Posterior cingulate gyrus (tissue), 11 donors: Measurements from ENCODE around the gene RBP3.

Experiments
- DNase-seq, 10 donors: peaks; one replicate each; pipeline versions ENCODE4 v3.0.0 to v3.0.0-alpha.2; 2020 to 2021; ENCODE audit warnings: mixed read lengths in 3 of 10
- intact Hi-C: fragments of 100-400 bp; cut with DNase I; formaldehyde crosslinking; loops from one replicate; pipeline ENCODE4 v1.15.1; 2023

The RBP3 gene

DNA sequence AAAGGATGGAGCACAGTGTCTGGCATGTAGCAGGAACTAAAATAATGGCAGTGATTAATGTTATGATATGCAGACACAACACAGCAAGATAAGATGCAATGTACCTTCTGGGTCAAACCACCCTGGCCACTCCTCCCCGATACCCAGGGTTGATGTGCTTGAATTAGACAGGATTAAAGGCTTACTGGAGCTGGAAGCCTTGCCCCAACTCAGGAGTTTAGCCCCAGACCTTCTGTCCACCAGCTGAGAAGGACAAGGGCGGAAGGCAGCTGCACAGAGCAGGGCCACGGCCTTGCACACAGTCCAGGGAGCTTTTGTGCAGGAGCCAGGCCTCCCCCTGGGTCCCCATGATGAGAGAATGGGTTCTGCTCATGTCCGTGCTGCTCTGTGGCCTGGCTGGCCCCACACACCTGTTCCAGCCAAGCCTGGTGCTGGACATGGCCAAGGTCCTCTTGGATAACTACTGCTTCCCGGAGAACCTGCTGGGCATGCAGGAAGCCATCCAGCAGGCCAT, at the start of gene RBP3:
Gene RBP3, plus strand, starts transcription at position 226 of the 514 bp plus-strand sequence. Its CDS starts 122 bp downstream, at position 348.
- intact Hi-C loops: no loop called here
- peak in 1 of 10 donors; percentile 60 for DNase-seq

DNA sequence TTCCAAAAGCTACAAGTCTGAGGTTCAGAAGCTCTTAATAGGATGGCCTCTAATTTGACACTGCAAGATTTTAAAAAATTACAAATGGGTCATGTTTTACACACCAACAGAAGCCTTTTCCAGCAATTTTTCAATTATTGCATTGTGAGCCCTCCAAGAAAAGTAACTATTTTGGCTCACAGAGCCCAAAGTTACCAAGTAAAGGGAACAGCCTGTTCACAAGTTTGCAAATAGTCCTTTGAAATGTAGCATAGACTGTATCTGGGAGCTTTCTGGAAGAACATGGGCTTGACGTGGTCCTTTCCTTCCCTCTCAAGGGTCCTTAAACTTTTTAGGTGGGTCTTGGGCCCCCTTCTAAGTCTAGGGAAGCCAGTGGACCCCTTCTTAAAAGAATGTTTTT, 49.4 kb upstream of the RBP3 start:
- DNase-seq: no peak
- intact Hi-C loops: no loop called here

GRCh38 chr10:47299611-47300428, 48.3 kb upstream of the RBP3 start, which contains the start of gene GDF10:
Gene GDF10, plus strand, starts transcription at chr10:47300197. Its CDS starts 455 bp downstream, at chr10:47300652.
- peak in 2 of 10 donors; percentile 74 to 89 for DNase-seq
- intact Hi-C loops: no loop called here

GRCh38 chr10:47300429-47300931, 47.7 kb upstream of the RBP3 start:
- peak in 2 of 10 donors; percentile 75 to 83 for DNase-seq
- intact Hi-C loops: no loop called here

GRCh38 chr10:47301833-47302232, 46.3 kb upstream of the RBP3 start:
- intact Hi-C loops: no loop called here

GRCh38 chr10:47303105-47303504, 45.1 kb upstream of the RBP3 start:
- intact Hi-C loops: no loop called here
- peak in 2 of 10 donors; percentile 57 to 73 for DNase-seq

More at GRCh38 chr10:47301833-47302232, 46.3 kb upstream of the RBP3 start:
- DNase-seq: peak in 2 of 10 donors; percentile 39 to 59

- intact Hi-C loops: no loop called here
- DNase-seq: peak in 1 of 10 donors; percentile 7
Observed at GRCh38 chr10:47303866-47304265, 44.3 kb upstream of the RBP3 start.

DNA sequence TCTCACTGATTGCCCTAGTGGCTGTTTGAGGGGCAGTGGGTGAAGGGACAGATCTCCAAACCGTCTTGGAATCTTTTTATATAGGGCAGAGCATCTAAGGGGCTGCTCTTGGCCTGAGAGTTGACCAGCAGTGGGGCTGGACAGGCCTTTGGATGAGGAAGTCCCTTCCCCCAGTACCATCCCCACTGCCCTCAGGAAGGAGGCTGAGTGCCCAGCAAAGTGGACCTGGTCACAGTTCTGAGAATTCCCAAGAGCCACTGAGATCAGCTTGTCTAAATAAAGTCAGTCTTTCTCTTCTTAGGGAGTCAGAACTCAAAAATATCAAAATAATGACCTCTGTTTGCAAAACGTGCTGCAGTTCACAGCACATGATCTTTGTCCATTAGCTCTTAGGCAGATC, 42.6 kb upstream of the RBP3 start:
- DNase-seq: peak in 1 of 10 donors; percentile 27
- intact Hi-C loops: no loop called here

DNA sequence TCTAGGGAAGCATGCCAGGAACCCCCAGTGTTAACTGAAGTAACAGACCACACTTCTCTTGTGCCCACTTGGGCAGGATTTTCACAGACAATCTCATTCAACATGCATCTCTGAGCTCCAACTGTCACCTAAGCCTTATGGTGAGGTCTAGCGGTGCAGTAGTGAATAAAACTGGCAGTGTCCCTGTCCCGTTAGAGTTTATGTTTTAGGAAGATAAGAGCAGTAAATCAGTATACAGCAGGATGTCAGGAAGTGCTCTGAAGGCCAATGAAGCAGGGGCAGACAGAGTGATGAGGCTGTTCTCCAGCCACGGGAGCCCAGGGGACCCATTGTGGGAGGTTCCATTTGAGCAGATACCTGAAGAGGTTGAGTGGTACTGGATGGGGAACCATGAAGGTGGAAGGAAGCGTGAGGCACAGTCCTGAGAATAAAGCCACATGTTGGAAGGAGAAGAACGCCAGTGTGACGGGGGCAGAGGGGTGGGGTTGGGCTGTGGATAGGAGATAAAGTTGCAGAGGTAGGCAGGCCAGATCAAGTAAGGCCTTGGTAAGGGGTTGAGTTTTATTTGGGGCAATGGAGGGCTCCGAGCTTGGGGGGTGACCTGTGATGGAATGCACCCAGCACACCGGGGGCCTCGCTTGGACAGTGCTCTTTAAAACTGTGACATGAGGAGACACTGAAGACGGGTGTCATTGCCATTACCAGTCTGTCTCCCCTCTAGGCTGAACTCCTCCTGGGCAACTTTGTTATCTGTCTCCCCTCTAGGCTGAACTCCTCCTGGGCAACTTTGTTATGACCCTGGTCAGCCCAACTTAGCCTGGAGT, 41.6 kb upstream of the RBP3 start:
- intact Hi-C loops: no loop called here
- peak in 2 of 10 donors; percentile 4 to 22 for DNase-seq

DNA sequence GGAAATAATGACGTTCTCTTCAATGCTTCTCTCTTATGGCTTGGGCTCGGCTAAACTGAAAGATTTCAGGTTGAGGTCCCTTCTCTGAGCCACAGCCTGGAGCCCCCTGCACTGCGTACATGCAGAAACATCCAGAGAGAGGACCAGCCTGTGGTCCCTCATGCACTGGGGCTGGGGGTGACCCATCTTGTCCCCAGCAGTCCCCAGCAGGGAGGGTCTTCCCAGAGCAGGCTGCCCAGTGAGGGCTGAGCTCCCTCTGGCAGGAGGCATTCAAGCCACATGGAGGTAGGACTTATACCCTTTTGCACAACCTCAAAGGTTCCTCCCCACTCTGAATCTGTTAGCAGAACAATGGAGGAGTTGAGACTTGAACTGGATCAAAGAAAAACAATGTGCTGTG, 40.8 kb upstream of the RBP3 start:
- intact Hi-C loops: no loop called here
- DNase-seq: peak in 3 of 10 donors; percentile 25 to 49 (median 46)

DNA sequence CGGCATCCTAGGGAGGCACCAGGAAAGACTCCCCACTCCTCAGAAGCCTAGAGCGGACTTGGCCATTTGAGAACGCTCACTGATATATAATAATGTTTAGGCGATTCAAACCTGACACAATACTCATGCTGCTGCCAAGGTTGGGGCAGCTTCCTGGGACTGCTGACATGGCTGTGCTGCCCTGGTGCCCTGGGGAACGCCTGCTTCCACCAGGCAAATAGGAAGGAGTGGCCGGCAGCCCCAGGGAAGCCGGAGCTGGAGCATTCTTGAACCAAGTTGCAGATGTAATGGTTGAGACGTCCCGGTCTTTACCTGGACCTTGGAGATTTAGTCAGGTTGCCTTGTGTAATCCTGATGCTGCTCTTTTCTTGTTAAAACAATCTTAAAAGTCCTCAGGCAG, 39.4 kb upstream of the RBP3 start:
- intact Hi-C loops: no loop called here

DNA sequence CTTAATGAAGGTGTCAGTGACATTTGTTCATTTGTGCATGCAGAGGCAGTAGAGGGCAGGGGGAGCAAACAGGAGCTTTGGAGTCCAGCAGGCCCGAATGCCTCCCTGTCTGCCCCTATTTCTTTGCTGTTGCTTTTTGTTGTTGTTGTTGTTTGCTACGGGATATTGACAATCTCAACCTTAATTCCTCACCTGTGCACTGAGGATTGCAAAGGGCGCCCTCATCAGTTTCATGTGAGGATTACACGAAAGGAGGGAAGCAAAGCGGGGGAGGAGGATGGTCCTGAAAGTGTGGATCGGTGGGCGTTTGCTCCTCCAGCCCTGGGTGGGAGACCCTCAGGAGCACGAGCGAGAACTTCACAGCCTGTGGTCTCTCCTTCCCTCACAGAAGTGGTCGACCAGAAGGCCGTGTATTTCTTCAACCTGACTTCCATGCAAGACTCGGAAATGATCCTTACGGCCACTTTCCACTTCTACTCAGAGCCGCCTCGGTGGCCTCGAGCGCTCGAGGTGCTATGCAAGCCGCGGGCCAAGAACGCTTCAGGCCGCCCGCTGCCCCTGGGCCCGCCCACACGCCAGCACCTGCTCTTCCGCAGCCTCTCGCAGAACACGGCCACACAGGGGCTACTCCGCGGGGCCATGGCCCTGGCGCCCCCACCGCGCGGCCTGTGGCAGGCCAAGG, 38.6 kb upstream of the RBP3 start:
- intact Hi-C loops: no loop called here
- DNase-seq: peak in 2 of 10 donors; percentile 18 to 46

More for the DNA sequence above, 39.4 kb upstream of the RBP3 start:
- DNase-seq: peak in 3 of 10 donors; percentile 25 to 66 (median 47)

GRCh38 chr10:47310090-47310505, 38.1 kb upstream of the RBP3 start:
- DNase-seq: peak in 2 of 10 donors; percentile 72 to 79
- intact Hi-C loops: no loop called here

DNA sequence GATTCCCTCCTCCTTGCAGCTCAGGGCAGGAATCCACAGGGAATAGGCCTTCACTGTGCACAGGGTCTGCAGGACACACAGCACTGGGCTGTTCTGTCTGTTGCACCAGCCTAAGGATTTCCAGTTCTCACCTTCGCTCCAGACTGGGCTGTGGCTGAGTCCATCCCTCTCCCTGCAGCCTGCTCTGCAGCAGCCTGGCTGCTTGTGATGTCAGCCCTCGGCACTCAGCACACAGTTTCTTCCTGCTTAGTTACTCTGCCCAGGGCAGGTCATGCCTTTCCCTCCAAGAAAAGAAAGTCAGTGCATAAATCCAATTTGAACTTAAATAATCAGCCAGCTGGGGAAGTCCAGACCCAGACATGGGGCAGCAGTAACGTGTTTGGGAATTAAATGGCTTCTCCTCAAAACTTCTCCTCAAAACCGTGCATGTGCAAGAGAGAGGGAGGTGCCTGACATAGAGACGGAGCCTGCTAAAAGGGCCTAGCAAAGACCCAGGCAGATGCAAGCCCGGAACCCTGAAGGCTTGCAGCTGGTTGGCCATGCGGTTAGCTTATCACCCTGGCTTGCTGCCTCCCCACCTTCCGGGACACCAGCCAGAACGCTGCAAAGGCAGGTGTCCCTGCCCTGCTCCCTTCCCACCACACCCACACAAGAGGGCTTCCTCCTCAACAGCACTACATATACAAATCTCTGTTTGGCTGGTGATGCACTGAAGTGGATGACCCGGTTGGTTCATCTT, 36.8 kb upstream of the RBP3 start:
- intact Hi-C loops: no loop called here
- DNase-seq: peak in 2 of 10 donors; percentile 56 to 78

DNA sequence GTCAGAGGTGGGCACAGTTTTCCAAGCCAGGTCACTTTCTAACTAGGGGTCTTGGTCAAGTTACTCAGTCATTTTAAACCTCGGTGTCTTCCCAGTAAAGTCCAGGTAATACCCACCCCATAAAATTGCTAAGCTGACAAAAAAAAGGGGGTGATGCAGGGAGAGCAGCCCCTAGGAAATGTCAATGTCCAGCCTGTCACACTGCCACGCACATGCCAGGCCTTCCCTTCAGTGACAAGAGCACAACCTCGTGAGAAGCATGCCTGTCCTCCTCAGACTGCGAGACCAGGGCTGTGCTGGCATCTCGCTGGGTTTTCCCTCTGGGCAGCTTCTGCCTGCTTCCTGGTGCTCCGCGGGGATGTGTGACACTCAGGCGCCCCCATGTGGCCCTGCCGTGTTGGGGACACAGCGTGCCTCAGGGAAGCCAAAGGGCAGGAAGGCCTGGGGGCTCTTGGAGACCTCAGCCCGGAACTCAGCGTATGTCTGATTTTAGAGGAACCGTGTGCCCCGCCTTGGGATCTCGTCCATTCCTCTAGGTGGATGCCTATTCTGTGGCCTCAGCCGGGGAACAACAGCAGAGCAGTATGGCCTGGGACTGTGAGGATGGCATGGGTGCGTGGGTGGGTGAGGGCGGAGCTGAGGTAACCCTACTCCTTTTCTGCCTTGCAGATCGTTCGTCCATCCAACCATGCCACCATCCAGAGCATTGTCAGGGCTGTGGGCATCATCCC, 36.1 kb upstream of the RBP3 start:
- DNase-seq: peak; percentile 70 to 98 (median 89)
- intact Hi-C loops: loop anchor here (1.0 kb wide), 1 partner anchor 288 kb away; no protein-coding TSS in a partner anchor

DNA sequence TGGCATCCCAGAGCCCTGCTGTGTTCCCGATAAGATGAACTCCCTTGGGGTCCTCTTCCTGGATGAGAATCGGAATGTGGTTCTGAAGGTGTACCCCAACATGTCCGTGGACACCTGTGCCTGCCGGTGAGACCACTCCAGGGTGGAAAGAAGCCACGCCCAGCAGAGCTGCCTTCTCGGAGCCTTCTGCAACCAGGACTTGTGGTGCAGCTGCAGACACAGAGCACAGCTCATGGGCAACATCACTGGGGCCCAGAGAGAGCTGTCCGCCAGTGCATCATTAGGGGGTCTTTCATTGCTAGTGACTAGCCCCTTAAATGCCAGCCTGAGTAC, 35.5 kb upstream of the RBP3 start:
- intact Hi-C loops: loop anchor here (1.0 kb wide), 1 partner anchor 288 kb away; no protein-coding TSS in a partner anchor
- DNase-seq: peak in 2 of 10 donors; percentile 40 to 63

- DNase-seq: peak in 1 of 10 donors; percentile 63
- intact Hi-C loops: no loop called here
Observed at GRCh38 chr10:47314416-47314970, 33.7 kb upstream of the RBP3 start.

- intact Hi-C loops: no loop called here
Observed at GRCh38 chr10:47315421-47315820, 32.7 kb upstream of the RBP3 start.

More at GRCh38 chr10:47315421-47315820, 32.7 kb upstream of the RBP3 start:
- peak in 1 of 10 donors; percentile 31 for DNase-seq
